Gastroesophageal sphincter (tissue), 4 donors: Measurements from ENCODE around the gene PRICKLE1. TPM values are rescaled to one million over a fixed set of nuclear protein-coding genes. Genes with fewer than 3 reads are reported as not detected.

Experiments used
- ATAC-seq: fragments of 150-250 bp; one replicate; pipeline ENCODE4 v1.9.1; 2016; ENCODE audit warnings: mild to moderate bottlenecking, moderate library complexity
- H3K27ac ChIP-seq, 4 donors: fragments of 200-600 bp; sonication (generic) in 3 of 4; 1 replicate in 3 of 4; 2 replicates in 1 of 4; pipeline ENCODE4 v1.5.1; 2016 to 2019
- H3K27me3 ChIP-seq: fragments of 200-600 bp; sonication (generic); one replicate; pipeline ENCODE4 v1.5.1; 2019
- H3K36me3 ChIP-seq, 2 donors: fragments of 200-600 bp; sonication (generic); one replicate each; pipeline ENCODE4 v1.5.1; 2019; ENCODE audit warnings: control low read depth in 1 of 2
- H3K4me1 ChIP-seq, 3 donors: fragments of 200-600 bp; sonication (generic); 1 replicate in 2 of 3; 2 replicates in 1 of 3; pipeline ENCODE4 v1.5.1; 2016 to 2019; ENCODE audit warnings: control low read depth in 2 of 3
- H3K4me3 ChIP-seq, 2 donors: fragments of 200-600 bp; sonication (generic); one replicate each; pipeline ENCODE4 v1.5.1; 2019; ENCODE audit warnings: mild to moderate bottlenecking in 1 of 2, moderate library complexity in 1 of 2
- H3K9me3 ChIP-seq, 3 donors: fragments of 200-600 bp; sonication (generic); one replicate each; pipeline ENCODE4 v1.5.1; 2017 to 2019; ENCODE audit warnings: control low read depth in 2 of 3
- EP300 ChIP-seq: sonication (generic); formaldehyde crosslinking; IDR thresholded peaks from one replicate; pipeline ENCODE4 v1.6.1; 2017; ENCODE audit warnings: antibody characterized with exemption, mild to moderate bottlenecking
- POLR2A ChIP-seq, 2 donors: fragments of 450-650 bp; IDR thresholded peaks; one replicate each; pipeline ENCODE4 v1.6.1; 2017; ENCODE audit warnings: antibody characterized with exemption in 2 of 2, mild to moderate bottlenecking in 2 of 2, moderate library complexity in 1 of 2
- POLR2AphosphoS5 ChIP-seq: sonication (generic); formaldehyde crosslinking; IDR thresholded peaks from one replicate; pipeline ENCODE4 v1.6.1; 2017; ENCODE audit warnings: antibody characterized with exemption
- WGBS, 2 donors: methylation state at CpG; one replicate each; pipeline ENCODE4 v1.1.5; 2018; ENCODE audit warnings: low coverage in 1 of 2; 5-methylcytosine and 5-hydroxymethylcytosine counted together
- total RNA-seq, 4 donors: library from RNA; depleted of rRNA; stranded (reverse); fragments of >200 nt; gene quantifications; one replicate each; pipeline ENCODE4 v1.1.0, GENCODE V29; 2016
- TF ChIP-seq, protein P1 (sequence below), 4 experiments: fragments of 200-600 bp in 2 of 4; fragments of 450-650 bp in 2 of 4; sonication (generic) in 1 of 4; IDR thresholded peaks; one replicate each; pipeline ENCODE4 v1.5.1; 2017 to 2019; ENCODE audit warnings: antibody characterized with exemption in 4 of 4, mild to moderate bottlenecking in 2 of 4, moderate library complexity in 2 of 4

PRICKLE1 gene
- total RNA-seq, 4 donors from 2014 or later: 8.3 to 30.0 (median 23.3) TPM

DNA sequence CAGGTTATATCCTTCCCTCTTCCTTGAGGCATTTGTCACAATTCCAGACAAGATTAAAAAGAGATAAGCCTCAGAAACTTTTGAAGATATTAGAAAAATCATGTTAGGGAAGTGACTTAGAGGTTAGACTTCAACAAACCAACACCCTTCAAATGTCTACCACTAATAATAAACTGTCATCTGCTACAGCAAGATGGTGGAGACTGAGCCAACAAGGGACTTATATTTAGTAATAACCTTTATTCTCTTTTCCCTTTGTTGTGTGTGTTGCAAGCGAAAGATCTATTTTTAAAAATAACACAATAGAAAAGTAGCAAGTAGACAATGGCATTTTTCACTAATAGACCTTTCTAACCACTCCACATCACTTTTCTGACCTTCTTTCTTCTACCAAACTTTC, 28.6 kb downstream of the PRICKLE1 start:
- Histone ChIP-seq H3K9me3 (no peaks in the 10 kb centered on the region), H3K27ac (no peak overlapping the region), H3K4me3 (no peak overlapping the region), H3K27me3 (no peaks in the 10 kb centered on the region), H3K36me3 (no peaks in the 10 kb centered on the region), H3K4me1 (peaks cover 2 to 28% (median 3%) of the 10 kb centered on the region in 3 donors)
- TF ChIP-seq POLR2A (IDR thresholded peaks at IDR 0.05) (no peak), EP300 (no peak)
- TF ChIP-seq, protein P1, sequence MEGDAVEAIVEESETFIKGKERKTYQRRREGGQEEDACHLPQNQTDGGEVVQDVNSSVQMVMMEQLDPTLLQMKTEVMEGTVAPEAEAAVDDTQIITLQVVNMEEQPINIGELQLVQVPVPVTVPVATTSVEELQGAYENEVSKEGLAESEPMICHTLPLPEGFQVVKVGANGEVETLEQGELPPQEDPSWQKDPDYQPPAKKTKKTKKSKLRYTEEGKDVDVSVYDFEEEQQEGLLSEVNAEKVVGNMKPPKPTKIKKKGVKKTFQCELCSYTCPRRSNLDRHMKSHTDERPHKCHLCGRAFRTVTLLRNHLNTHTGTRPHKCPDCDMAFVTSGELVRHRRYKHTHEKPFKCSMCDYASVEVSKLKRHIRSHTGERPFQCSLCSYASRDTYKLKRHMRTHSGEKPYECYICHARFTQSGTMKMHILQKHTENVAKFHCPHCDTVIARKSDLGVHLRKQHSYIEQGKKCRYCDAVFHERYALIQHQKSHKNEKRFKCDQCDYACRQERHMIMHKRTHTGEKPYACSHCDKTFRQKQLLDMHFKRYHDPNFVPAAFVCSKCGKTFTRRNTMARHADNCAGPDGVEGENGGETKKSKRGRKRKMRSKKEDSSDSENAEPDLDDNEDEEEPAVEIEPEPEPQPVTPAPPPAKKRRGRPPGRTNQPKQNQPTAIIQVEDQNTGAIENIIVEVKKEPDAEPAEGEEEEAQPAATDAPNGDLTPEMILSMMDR (IDR thresholded peaks at IDR 0.05): no peak
- WGBS, 2 donors: 53 to 60% methylated on average over 1 of the region's 1 CpG
- no peak for ATAC-seq

DNA sequence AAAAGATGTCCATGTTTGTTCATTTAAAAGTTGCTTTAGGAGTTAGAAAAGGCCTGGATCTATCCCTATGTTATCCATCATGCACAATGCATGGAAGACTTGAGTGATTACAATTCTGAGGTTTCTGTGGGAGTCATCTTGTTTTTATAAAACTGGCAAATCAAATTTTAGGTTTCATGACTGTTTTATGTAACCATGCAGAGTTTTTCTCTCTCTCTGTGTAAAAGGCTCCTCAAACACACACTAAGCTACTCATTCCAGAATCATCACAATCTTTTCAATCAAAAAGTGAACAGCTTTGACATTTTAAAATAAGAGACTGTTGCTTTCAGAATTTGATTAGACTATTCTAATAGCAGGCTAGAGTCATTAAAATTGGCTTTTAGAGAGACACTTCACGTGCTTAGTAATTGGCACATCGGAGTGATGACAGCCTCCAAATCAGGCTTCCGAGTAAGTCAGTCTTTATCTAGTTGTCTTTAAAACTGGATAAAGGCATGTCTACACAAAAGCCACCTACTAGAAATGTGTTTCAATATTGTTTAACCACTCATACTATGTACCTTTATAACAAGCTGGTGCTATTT, 31.9 kb downstream of the PRICKLE1 start:
- WGBS, 2 donors: 62 to 71% methylated on average over 3 of the region's 3 CpGs
- Histone ChIP-seq H3K27me3 (no peaks in the 10 kb centered on the region), H3K4me3 (no peak overlapping the region), H3K9me3 (no peaks in the 10 kb centered on the region), H3K27ac (no peak overlapping the region), H3K36me3 (no peaks in the 10 kb centered on the region), H3K4me1 (peaks cover 0 to 10% (median 3%) of the 10 kb centered on the region in 3 donors)
- TF ChIP-seq EP300 (no peak), POLR2A (IDR thresholded peaks at IDR 0.05) (no peak), POLR2AphosphoS5 (no peak)
- TF ChIP-seq, protein P1 (IDR thresholded peaks at IDR 0.05): no peak
- ATAC-seq: no peak

DNA sequence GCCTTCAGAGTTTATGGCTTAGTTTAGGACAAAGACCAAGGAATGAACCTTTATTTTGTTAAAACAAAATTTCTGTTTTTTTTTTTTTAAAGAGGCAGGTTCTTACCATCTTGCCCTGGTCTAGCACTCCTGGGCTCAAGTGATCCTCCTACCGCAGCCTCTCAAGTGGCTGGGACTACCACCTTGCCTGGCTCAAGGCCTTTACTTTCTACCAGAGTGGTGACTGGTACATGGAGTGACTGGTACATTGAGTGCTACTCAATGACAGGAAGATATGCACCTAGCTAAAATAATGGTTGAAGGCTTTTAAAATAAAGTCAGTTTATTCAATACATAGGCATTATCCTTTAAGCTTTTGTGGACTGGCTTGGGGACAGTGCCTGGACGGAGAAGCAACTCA, 32.6 kb downstream of the PRICKLE1 start:
- Histone ChIP-seq H3K36me3 (no peaks in the 10 kb centered on the region), H3K27ac (no peak overlapping the region), H3K4me1 (peaks cover 0 to 10% (median 3%) of the 10 kb centered on the region in 3 donors), H3K27me3 (no peaks in the 10 kb centered on the region), H3K4me3 (no peak overlapping the region), H3K9me3 (no peaks in the 10 kb centered on the region)
- WGBS, 2 donors: 83% methylated on average over 2 of the region's 2 CpGs; no CpG with 5 or more reads in 1 of the 2 donors
- ATAC-seq: no peak
- TF ChIP-seq, protein P1 (IDR thresholded peaks at IDR 0.05): no peak
- TF ChIP-seq EP300 (no peak), POLR2AphosphoS5 (no peak), POLR2A (IDR thresholded peaks at IDR 0.05) (no peak)

DNA sequence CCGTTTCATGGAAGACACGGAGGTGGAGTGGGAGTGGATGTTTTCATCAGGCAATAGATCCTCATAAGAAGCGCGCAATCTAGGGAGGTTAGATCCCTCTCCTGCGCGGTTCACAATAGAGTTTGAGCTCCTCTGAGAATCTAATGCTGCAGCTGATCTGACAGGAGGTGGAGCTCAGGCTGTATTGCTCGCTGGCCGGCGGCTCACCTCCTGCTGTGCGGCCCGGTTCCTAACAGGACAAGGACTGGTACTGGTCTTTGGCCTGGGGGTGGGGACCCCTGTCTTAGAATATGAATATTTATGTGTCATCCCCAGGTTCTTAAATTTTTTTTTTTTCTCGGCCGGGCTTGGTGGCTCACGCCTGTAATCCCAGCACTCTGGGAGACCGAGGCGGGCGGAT, 36.7 kb downstream of the PRICKLE1 start:
- Histone ChIP-seq H3K4me3 (no peak overlapping the region), H3K27me3 (no peaks in the 10 kb centered on the region), H3K4me1 (no peaks in the 10 kb centered on the region), H3K27ac (no peak overlapping the region), H3K9me3 (no peaks in the 10 kb centered on the region), H3K36me3 (no peaks in the 10 kb centered on the region)
- 80 to 90% methylated on average over 2 to 9 of the region's 17 CpGs for WGBS, 2 donors
- no peak for TF ChIP-seq POLR2A (IDR thresholded peaks at IDR 0.05)
- TF ChIP-seq, protein P1 (IDR thresholded peaks at IDR 0.05): no peak
- no peak for TF ChIP-seq POLR2AphosphoS5
- TF ChIP-seq EP300: no peak
- no peak for ATAC-seq

DNA sequence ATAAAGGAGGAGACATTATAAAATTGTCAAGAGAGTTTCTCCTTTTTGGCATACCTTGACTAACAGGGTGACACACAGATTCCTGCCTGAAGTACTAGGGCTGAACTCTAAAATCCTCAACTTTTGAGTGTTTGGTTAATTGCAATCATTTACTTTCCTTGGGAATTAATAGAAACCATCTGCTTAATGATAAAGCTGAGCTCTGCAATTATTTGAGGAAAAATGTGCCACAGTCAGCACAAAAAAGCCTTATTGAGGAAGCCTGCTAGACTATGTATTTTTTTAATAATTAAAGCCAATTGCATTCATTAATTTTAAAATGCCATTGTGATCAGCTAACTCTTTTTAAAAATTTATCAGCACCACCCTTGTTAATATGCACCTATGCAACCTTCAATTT, 38.7 kb downstream of the PRICKLE1 start:
- Histone ChIP-seq H3K27me3 (no peaks in the 10 kb centered on the region), H3K4me3 (no peak overlapping the region), H3K36me3 (no peaks in the 10 kb centered on the region), H3K27ac (no peak overlapping the region), H3K4me1 (no peaks in the 10 kb centered on the region), H3K9me3 (no peaks in the 10 kb centered on the region)
- no peak for ATAC-seq
- TF ChIP-seq, protein P1 (IDR thresholded peaks at IDR 0.05): no peak
- TF ChIP-seq EP300 (no peak), POLR2AphosphoS5 (no peak), POLR2A (IDR thresholded peaks at IDR 0.05) (no peak)
